Progenitor cell of endocrine pancreas (in vitro differentiated cells): ENCODE measurements around the gene MBTD1. TPM values are rescaled to one million over a fixed set of nuclear protein-coding genes. Genes with fewer than 3 reads are reported as not detected.
A peak's percentile ranks its signal among the peaks of the same experiment; 100 is the strongest.

Experiments
- DNase-seq: peaks from one replicate; pipeline ENCODE4 v3.0.0; 2021; ENCODE audit warnings: low spot score; ENCODE audit not compliant: unreplicated experiment
- H3K27ac Mint-ChIP-seq: 2 replicates; pipeline ENCODE4 v1.8.0; 2021; ENCODE audit warnings: mild to moderate bottlenecking, moderate library complexity, mixed read lengths
- H3K27me3 Mint-ChIP-seq: 2 replicates; pipeline ENCODE4 v1.8.0; 2021; ENCODE audit warnings: mixed read lengths
- H3K36me3 Mint-ChIP-seq: 2 replicates; pipeline ENCODE4 v1.8.0; 2022; ENCODE audit warnings: mixed read lengths; ENCODE audit not compliant: insufficient read depth
- H3K4me1 Mint-ChIP-seq: 2 replicates; pipeline ENCODE4 v1.8.0; 2021; ENCODE audit warnings: low read depth, mixed read lengths
- H3K4me3 Mint-ChIP-seq: 2 replicates; pipeline ENCODE4 v1.8.0; 2021; ENCODE audit warnings: low read depth, mild to moderate bottlenecking, moderate library complexity, mixed read lengths
- H3K9me3 Mint-ChIP-seq: 2 replicates; pipeline ENCODE4 v1.8.0; 2021; ENCODE audit warnings: low read depth, mixed read lengths
- total RNA-seq: library from RNA; stranded (reverse); gene quantifications from 2 replicates; pipeline ENCODE4 v1.2.1, GENCODE V29; 2021
- TF ChIP-seq, protein P1 (sequence below): fragments of 200-600 bp; sonication (generic); IDR thresholded peaks from one replicate; pipeline ENCODE4 v1.5.0; 2021; ENCODE audit warnings: antibody characterized with exemption, mild to moderate bottlenecking; ENCODE audit not compliant: unreplicated experiment

Gene MBTD1
- total RNA-seq, 1 donor from 2014 or later: 50.7 TPM

DNA sequence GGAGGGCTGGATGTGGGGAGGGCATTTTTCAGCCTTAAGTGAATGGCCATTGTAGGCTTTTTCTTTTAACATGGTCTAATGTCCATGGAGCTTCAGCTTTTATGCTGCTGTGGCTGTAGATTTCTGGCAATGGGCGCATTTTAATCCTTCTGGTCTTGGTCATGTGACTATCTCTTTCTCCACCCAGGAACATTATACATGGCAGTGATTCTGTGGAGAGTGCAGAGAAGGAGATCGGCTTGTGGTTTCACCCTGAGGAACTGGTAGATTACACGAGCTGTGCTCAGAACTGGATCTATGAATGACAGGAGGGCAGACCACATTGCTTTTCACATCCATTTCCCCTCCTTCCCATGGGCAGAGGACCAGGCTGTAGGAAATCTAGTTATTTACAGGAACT is 98.3 kb downstream of the MBTD1 start:
- H3K4me1 Mint-ChIP-seq: peaks cover 11% of the 10 kb centered on the region
- no peak for DNase-seq
- no peak overlapping the region for H3K4me3 Mint-ChIP-seq
- no peaks in the 10 kb centered on the region for H3K9me3 Mint-ChIP-seq
- H3K36me3 Mint-ChIP-seq: peaks cover 19% of the 10 kb centered on the region
- H3K27ac Mint-ChIP-seq: peak overlapping the region; percentile 31
- TF ChIP-seq, protein P1, sequence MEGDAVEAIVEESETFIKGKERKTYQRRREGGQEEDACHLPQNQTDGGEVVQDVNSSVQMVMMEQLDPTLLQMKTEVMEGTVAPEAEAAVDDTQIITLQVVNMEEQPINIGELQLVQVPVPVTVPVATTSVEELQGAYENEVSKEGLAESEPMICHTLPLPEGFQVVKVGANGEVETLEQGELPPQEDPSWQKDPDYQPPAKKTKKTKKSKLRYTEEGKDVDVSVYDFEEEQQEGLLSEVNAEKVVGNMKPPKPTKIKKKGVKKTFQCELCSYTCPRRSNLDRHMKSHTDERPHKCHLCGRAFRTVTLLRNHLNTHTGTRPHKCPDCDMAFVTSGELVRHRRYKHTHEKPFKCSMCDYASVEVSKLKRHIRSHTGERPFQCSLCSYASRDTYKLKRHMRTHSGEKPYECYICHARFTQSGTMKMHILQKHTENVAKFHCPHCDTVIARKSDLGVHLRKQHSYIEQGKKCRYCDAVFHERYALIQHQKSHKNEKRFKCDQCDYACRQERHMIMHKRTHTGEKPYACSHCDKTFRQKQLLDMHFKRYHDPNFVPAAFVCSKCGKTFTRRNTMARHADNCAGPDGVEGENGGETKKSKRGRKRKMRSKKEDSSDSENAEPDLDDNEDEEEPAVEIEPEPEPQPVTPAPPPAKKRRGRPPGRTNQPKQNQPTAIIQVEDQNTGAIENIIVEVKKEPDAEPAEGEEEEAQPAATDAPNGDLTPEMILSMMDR: no peak
- no peaks in the 10 kb centered on the region for H3K27me3 Mint-ChIP-seq

DNA sequence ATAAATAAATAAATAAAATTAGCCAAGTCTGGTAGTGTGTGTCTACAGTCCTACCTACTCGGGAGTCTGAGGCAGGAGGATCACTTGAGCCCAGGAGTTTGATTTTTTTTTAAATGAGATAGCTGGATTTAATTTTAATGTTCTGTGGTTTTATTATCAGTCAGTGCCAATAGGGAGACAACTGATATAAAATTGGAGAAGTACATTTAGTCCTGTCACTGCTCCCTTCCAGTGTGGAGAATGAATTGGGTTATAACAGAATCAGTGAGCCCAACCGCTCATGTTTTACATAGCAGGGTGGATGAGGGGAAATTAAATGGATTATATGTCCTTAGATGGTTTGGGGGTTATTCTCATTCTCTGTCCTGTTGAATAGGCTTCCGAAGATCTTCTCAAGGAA is 100.2 kb downstream of the MBTD1 start:
- TF ChIP-seq, protein P1: no peak
- Mint-ChIP-seq H3K4me1 (peaks cover 2% of the 10 kb centered on the region), H3K36me3 (peaks cover 19% of the 10 kb centered on the region), H3K4me3 (no peak overlapping the region), H3K27me3 (no peaks in the 10 kb centered on the region), H3K27ac (no peak overlapping the region), H3K9me3 (no peaks in the 10 kb centered on the region)
- no peak for DNase-seq

DNA sequence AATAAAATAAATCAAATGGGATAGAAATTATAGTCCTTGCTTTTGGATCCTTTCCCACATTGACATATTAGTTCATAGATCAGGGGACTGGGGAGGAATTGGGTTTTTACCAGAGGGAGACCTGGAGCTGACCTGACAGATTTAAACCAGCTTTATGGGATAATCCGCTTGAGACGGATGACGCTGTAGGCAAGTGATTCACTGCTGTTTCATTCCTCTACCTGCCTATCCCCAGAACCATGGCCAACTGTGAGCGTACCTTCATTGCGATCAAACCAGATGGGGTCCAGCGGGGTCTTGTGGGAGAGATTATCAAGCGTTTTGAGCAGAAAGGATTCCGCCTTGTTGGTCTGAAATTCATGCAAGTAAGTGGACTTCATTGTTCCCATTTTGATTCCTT is 104.4 kb downstream of the MBTD1 start:
- TF ChIP-seq, protein P1: no peak
- DNase-seq: no peak
- no peaks in the 10 kb centered on the region for H3K9me3 Mint-ChIP-seq
- H3K36me3 Mint-ChIP-seq: peaks cover 13% of the 10 kb centered on the region
- peak overlapping the region; percentile 14 for H3K4me3 Mint-ChIP-seq
- H3K27me3 Mint-ChIP-seq: no peaks in the 10 kb centered on the region
- peaks cover 2% of the 10 kb centered on the region for H3K4me1 Mint-ChIP-seq
- H3K27ac Mint-ChIP-seq: no peak overlapping the region

DNA sequence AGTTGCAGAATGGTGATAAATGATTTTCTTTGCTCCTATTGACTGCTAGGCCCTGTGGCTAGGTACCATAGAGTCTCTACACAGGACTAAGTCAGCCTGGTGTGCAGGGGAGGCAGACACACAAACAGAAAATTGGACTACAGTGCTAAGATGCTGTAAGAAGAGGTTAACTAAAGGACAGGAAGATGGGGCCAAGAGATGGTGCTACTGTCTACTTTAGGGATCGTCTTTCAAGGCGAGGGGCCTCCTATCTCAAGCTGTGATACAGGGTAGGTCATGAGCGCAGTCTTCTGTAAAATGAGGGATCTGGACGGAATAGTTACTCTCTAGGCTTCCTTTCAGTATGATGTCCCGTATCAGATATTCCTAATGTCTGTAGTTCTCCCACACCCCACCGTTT is 105.7 kb downstream of the MBTD1 start:
- Mint-ChIP-seq H3K27me3 (no peaks in the 10 kb centered on the region), H3K36me3 (peaks cover 7% of the 10 kb centered on the region), H3K27ac (no peak overlapping the region), H3K4me3 (no peak overlapping the region), H3K9me3 (no peaks in the 10 kb centered on the region), H3K4me1 (peaks cover 2% of the 10 kb centered on the region)
- TF ChIP-seq, protein P1: no peak
- DNase-seq: no peak

DNA sequence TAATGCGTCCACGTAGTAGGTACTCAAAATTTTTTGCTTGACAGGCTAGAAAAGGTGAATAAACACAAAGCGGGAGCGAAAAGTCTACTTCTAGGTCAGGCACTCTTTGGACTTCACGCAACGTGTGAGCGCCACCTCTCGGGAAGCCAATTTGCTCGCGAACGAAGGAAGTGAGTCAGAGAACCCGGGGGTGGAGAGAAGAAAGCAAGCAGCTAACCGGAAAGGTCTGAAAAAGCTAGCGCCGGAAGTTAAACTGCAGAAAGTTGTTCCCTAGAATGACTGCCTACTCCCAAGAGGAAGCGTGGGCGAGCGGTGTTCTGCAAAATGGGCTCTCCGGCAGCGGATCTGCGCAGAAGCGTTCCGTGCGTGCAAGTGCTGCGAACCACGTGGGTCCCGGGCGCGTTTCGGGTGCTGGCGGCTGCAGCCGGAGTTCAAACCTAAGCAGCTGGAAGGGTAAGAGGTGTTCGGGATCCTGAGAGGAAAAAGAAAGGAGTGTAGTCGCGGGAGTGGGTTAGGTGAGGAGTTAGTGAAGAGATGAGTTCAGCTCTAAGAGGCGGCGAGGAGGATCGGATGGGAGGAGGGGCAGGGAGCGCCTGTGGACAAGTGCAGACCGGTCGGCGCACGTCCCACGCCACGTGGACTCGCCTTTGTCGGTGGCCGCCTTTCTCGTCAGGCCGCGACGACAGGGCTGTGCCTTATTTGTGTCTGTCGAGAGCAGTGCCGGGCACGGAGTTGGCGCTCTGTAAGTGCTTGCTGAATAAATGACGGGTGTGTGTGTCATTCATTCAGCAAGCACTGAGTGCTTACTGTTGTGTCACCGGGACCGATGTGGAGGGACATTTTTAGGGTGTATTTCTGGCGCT is 106.4 kb downstream of the MBTD1 start, which contains the start of gene NME1:
TSS of gene NME1 (plus strand) at position 350 of the 863 bp plus-strand sequence. CDS start 2,096 bp downstream, outside the sequence.
- Mint-ChIP-seq H3K4me1 (peaks cover 2% of the 10 kb centered on the region), H3K27ac (no peak within 1 kb of the TSS), H3K4me3 (no peak within 1 kb of the TSS), H3K9me3 (no peaks in the 10 kb centered on the region), H3K36me3 (peaks cover 4% of the 10 kb centered on the region), H3K27me3 (no peaks in the 10 kb centered on the region)
- TF ChIP-seq, protein P1: peak; percentile 77
- peak; percentile 95 for DNase-seq
